Neural cell (in vitro differentiated cells): ENCODE measurements around the gene HOXA7. TPM values are rescaled to one million over a fixed set of nuclear protein-coding genes. Genes with fewer than 3 reads are reported as not detected.

Experiments
- H2AFZ ChIP-seq: fragments of 200-600, 300-800 bp; sonication (generic), shearing (Covaris generic); 2 replicates; pipeline ENCODE4 v1.6.0; 2014; ENCODE audit warnings: low read depth, mild to moderate bottlenecking, antibody characterized with exemption, low read length, moderate library complexity
- H3F3A ChIP-seq: fragments of 200-600 bp; shearing (Covaris generic); 2 replicates; pipeline ENCODE4 v1.6.1; 2016; ENCODE audit warnings: mild to moderate bottlenecking, moderate library complexity, mixed read lengths, antibody characterized with exemption, low read length; ENCODE audit not compliant: insufficient read depth, poor library complexity, severe bottlenecking
- H3K27ac ChIP-seq: fragments of 200-600, 300-800 bp; sonication (generic), shearing (Covaris generic); 2 replicates; pipeline ENCODE4 v1.5.1; 2014; ENCODE audit warnings: mild to moderate bottlenecking, low read length, moderate library complexity
- H3K27me3 ChIP-seq: fragments of 300-800, 200-600 bp; sonication (generic), shearing (Covaris generic); 2 replicates; pipeline ENCODE4 v1.6.0; 2014; ENCODE audit warnings: mild to moderate bottlenecking, low read depth, low read length, moderate library complexity; ENCODE audit not compliant: insufficient read depth
- H3K36me3 ChIP-seq: fragments of 300-800, 200-600 bp; sonication (generic), shearing (Covaris generic); 2 replicates; pipeline ENCODE4 v1.5.1; 2014; ENCODE audit warnings: mild to moderate bottlenecking, antibody characterized with exemption, low read length, moderate library complexity; ENCODE audit not compliant: insufficient read depth
- H3K4me2 ChIP-seq: fragments of 300-800, 200-600 bp; sonication (generic), shearing (Covaris generic); 2 replicates; pipeline ENCODE4 v1.6.0; 2014; ENCODE audit warnings: mild to moderate bottlenecking, low read length
- H3K4me3 ChIP-seq: fragments of 300-800, 200-600 bp; sonication (generic), shearing (Covaris generic); 2 replicates; pipeline ENCODE4 v1.5.1; 2014; ENCODE audit warnings: mild to moderate bottlenecking, low read length, moderate library complexity
- H3K79me2 ChIP-seq: fragments of 200-600 bp; shearing (Covaris generic); replicated peaks from 2 replicates; pipeline ENCODE4 v1.6.0; 2014; ENCODE audit warnings: mild to moderate bottlenecking, low read length, moderate library complexity; ENCODE audit not compliant: insufficient read depth
- H3K9ac ChIP-seq: fragments of 300-800, 200-600 bp; sonication (generic), shearing (Covaris generic); 2 replicates; pipeline ENCODE4 v1.6.1; 2016; ENCODE audit warnings: mild to moderate bottlenecking, low read length, mixed read lengths
- H3K9me2 ChIP-seq: fragments of 200-600 bp; shearing (Covaris generic); 2 replicates; pipeline ENCODE4 v1.6.1; 2016; ENCODE audit warnings: mild to moderate bottlenecking, low read length, mixed read lengths; ENCODE audit not compliant: insufficient read depth
- H3K9me3 ChIP-seq: fragments of 200-600, 300-800 bp; sonication (generic), shearing (Covaris generic); 2 replicates; pipeline ENCODE4 v1.6.1; 2016; ENCODE audit warnings: mild to moderate bottlenecking, mixed run types, low read length, moderate library complexity, mixed read lengths
- H4K20me1 ChIP-seq: fragments of 200-600 bp; shearing (Covaris generic); 2 replicates; pipeline ENCODE4 v1.6.1; 2016; ENCODE audit warnings: mild to moderate bottlenecking, mixed run types; ENCODE audit not compliant: insufficient read depth
- CTCF ChIP-seq: fragments of 450-650 bp; IDR thresholded peaks from 2 replicates; pipeline ENCODE4 v1.5.1; 2014; ENCODE audit warnings: antibody characterized with exemption, mild to moderate bottlenecking, moderate library complexity; ENCODE audit not compliant: poor library complexity, severe bottlenecking
- EP300 ChIP-seq: fragments of 450-650 bp; conservative IDR thresholded peaks from 2 replicates; pipeline ENCODE4 v1.6.1; 2014; ENCODE audit warnings: antibody characterized with exemption, mild to moderate bottlenecking, moderate library complexity; ENCODE audit not compliant: poor library complexity, severe bottlenecking
- EZH2 ChIP-seq: fragments of 200-600, 300-800 bp; shearing (Covaris generic), sonication (generic); IDR thresholded peaks from 2 replicates; pipeline ENCODE4 v1.6.1; 2014; ENCODE audit warnings: antibody characterized with exemption, low read length, borderline replicate concordance, mild to moderate bottlenecking; ENCODE audit not compliant: insufficient read depth, poor library complexity, severe bottlenecking
- MXI1 ChIP-seq: fragments of 450-650 bp; conservative IDR thresholded peaks from 2 replicates; pipeline ENCODE4 v1.6.1; 2014; ENCODE audit warnings: antibody characterized with exemption, mild to moderate bottlenecking; ENCODE audit not compliant: poor library complexity, severe bottlenecking
- POLR2AphosphoS5 ChIP-seq: IDR thresholded peaks from 2 replicates; pipeline ENCODE4 v1.6.1; 2012
- RAD21 ChIP-seq: fragments of 450-650 bp; conservative IDR thresholded peaks from 2 replicates; pipeline ENCODE4 v1.6.1; 2014; ENCODE audit warnings: antibody characterized with exemption, mild to moderate bottlenecking, moderate library complexity
- REST ChIP-seq: IDR thresholded peaks from 2 replicates; pipeline ENCODE4 v1.6.1; 2012; ENCODE audit warnings: borderline replicate concordance
- SMC3 ChIP-seq: fragments of 450-650 bp; conservative IDR thresholded peaks from 2 replicates; pipeline ENCODE4 v1.6.1; 2014; ENCODE audit warnings: antibody characterized with exemption, mild to moderate bottlenecking, moderate library complexity; ENCODE audit not compliant: poor library complexity
- TAF1 ChIP-seq: IDR thresholded peaks from 2 replicates; pipeline ENCODE4 v1.6.1; 2012; ENCODE audit warnings: low read depth
- polyA plus RNA-seq: library from polyadenylated mRNA; depleted of rRNA; stranded (reverse); fragments of >200 nt; gene quantifications from 2 replicates; pipeline ENCODE4 v1.2.3, GENCODE V29; 2014

The HOXA7 gene
- polyA plus RNA-seq, 1 donor from 2014 or later = not detected

- Histone ChIP-seq H3K9me2 (no peaks in the 10 kb centered on the region), H2AFZ (no peak overlapping the region), H3K79me2 (no peaks in the 10 kb centered on the region), H3K27ac (no peak overlapping the region), H3K4me3 (no peak overlapping the region), H3K27me3 (peaks cover 99% of the 10 kb centered on the region), H3K9ac (no peak overlapping the region), H3K36me3 (no peaks in the 10 kb centered on the region), H4K20me1 (no peaks in the 10 kb centered on the region), H3F3A (no peaks in the 10 kb centered on the region), H3K4me2 (no peak overlapping the region), H3K9me3 (peaks cover 29% of the 10 kb centered on the region)
- TF ChIP-seq POLR2AphosphoS5 (no peak), EP300 (no peak), SMC3 (no peak), REST (no peak), CTCF (no peak)
Observed at GRCh38 chr7:27157702-27158431, 1.4 kb upstream of the HOXA7 start.

GRCh38 chr7:27156916-27157701 lies 634 bp upstream of the HOXA7 start:
- H3K9ac ChIP-seq = no peak overlapping the region
- H3K27ac ChIP-seq = no peak overlapping the region
- no peaks in the 10 kb centered on the region for H3K9me2 ChIP-seq
- H4K20me1 ChIP-seq = no peaks in the 10 kb centered on the region
- H3K9me3 ChIP-seq = peaks cover 32% of the 10 kb centered on the region
- H2AFZ ChIP-seq = no peak overlapping the region
- H3K36me3 ChIP-seq = no peaks in the 10 kb centered on the region
- peaks cover 99% of the 10 kb centered on the region for H3K27me3 ChIP-seq
- no peak overlapping the region for H3K4me3 ChIP-seq
- H3K4me2 ChIP-seq = no peak overlapping the region
- no peaks in the 10 kb centered on the region for H3F3A ChIP-seq
- no peak for TF ChIP-seq MXI1
- no peak for TF ChIP-seq POLR2AphosphoS5
- no peak for TF ChIP-seq SMC3
- no peak for TF ChIP-seq RAD21
- no peak for TF ChIP-seq EP300
- TF ChIP-seq CTCF = no peak
- no peak for TF ChIP-seq TAF1
- TF ChIP-seq REST = no peak
- TF ChIP-seq EZH2 = no peak
- H3K79me2 ChIP-seq = no peaks in the 10 kb centered on the region
